HCT116 (cell line): ENCODE measurements around the gene SLC22A13. TPM values are rescaled to one million over a fixed set of nuclear protein-coding genes. Genes with fewer than 3 reads are reported as not detected.

Source experiments
- ATAC-seq: fragments of 200-7000 bp; cut with Tn5 transposase; 2 replicates; pipeline ENCODE4 v1.9.1; 2020; ENCODE audit warnings: mild to moderate bottlenecking, moderate library complexity
- BruUV-seq: library from RNA; stranded (reverse); fragments of 400-500 nt; replicated peaks from 2 replicates; lab custom pipeline; 2021; lab: Mats Ljungman, UMichigan
- CTCF ChIA-PET: fragments of 300-600 bp; sonication (Branson Sonifier 250); formaldehyde crosslinking; loops from one replicate; lab custom pipeline; 2021; ENCODE audit warnings: antibody characterized with exemption; lab: Charles Lee
- POLR2A ChIA-PET: fragments of 300-600, 350-600 bp; sonication (Branson Sonifier 250); formaldehyde crosslinking; loops from one replicate; lab custom pipeline; 2021; ENCODE audit warnings: antibody characterized with exemption; lab: Charles Lee
- RAD21 ChIA-PET, 2 experiments: fragments of 300-600 bp; sonication (Branson Sonifier 250); formaldehyde crosslinking; loops; one replicate each; lab custom pipeline; 2023; ENCODE audit warnings: low total read pairs in 2 of 2; ENCODE audit not compliant: uncharacterized antibody in 2 of 2, unreplicated experiment in 2 of 2, low non-redundant PET in 1 of 2; lab: Charles Lee
- DNase-seq: peaks from one replicate; pipeline ENCODE4 v3.0.0-alpha.2; 2010; ENCODE audit warnings: low read depth, low spot score
- H2AFZ ChIP-seq: fragments of 200-600 bp; shearing (Covaris generic), sonication (generic); 2 replicates; pipeline ENCODE4 v1.6.1; 2017; ENCODE audit warnings: low read depth, mixed run types, mixed read lengths, antibody characterized with exemption, low read length; ENCODE audit not compliant: poor library complexity, severe bottlenecking
- H3K27ac ChIP-seq: 2 replicates; pipeline ENCODE4 v1.5.1; 2012; ENCODE audit warnings: low read depth, low read length
- H3K27me3 ChIP-seq: fragments of 200-600 bp; sonication (generic); 2 replicates; pipeline ENCODE4 v1.6.1; 2016; ENCODE audit warnings: mixed run types, low read length, mixed read lengths; ENCODE audit not compliant: insufficient read depth
- H3K36me3 ChIP-seq, 2 experiments: fragments of 200-500 bp in 1 of 2; fragments of 200-600 bp in 1 of 2; sonication (Bioruptor generic) in 1 of 2; sonication (generic) in 1 of 2; 2 replicates each; pipeline versions ENCODE4 v1.5.1 to v1.6.1; 2014 to 2016; ENCODE audit warnings: low read length in 2 of 2, inconsistent platforms in 1 of 2, mixed read lengths in 1 of 2, mixed run types in 1 of 2; ENCODE audit not compliant: insufficient read depth in 2 of 2, control insufficient read depth in 1 of 2
- H3K4me1 ChIP-seq, 2 experiments: fragments of 200-600 bp in 1 of 2; sonication (generic) in 1 of 2; 2 replicates each; pipeline versions ENCODE4 v1.5.1 to v1.6.1; 2012 to 2017; ENCODE audit warnings: low read length in 2 of 2, inconsistent platforms in 1 of 2, mild to moderate bottlenecking in 1 of 2, mixed read lengths in 1 of 2, mixed run types in 1 of 2, moderate library complexity in 1 of 2; ENCODE audit not compliant: insufficient read depth in 2 of 2, control insufficient read depth in 1 of 2
- H3K4me2 ChIP-seq: fragments of 200-600 bp; sonication (generic); 2 replicates; pipeline ENCODE4 v1.6.1; 2017; ENCODE audit warnings: mixed run types, low read length, mixed read lengths
- H3K4me3 ChIP-seq, 2 experiments: fragments of 200-600 bp in 1 of 2; sonication (generic) in 1 of 2; replicated peaks in 1 of 2; 2 replicates each; pipeline ENCODE4 v1.5.1; 2011 to 2016; ENCODE audit warnings: low read length in 2 of 2, control low read depth in 1 of 2, low read depth in 1 of 2, mild to moderate bottlenecking in 1 of 2, mixed read lengths in 1 of 2, mixed run types in 1 of 2
- H3K79me2 ChIP-seq: fragments of 200-600 bp; sonication (generic); 2 replicates; pipeline ENCODE4 v1.6.1; 2017; ENCODE audit warnings: mild to moderate bottlenecking, mixed run types, low read length, moderate library complexity, mixed read lengths; ENCODE audit not compliant: insufficient read depth
- H3K9ac ChIP-seq: fragments of 200-600 bp; sonication (generic); 2 replicates; pipeline ENCODE4 v1.6.1; 2016; ENCODE audit warnings: low read length, mixed read lengths
- H3K9me2 ChIP-seq: fragments of 200-600 bp; sonication (generic), shearing (Covaris generic); 2 replicates; pipeline ENCODE4 v1.6.1; 2017; ENCODE audit warnings: mixed run types, mild to moderate bottlenecking, moderate library complexity; ENCODE audit not compliant: insufficient read depth
- H3K9me3 ChIP-seq, 2 experiments: fragments of 200-500 bp in 1 of 2; fragments of 200-600 bp in 1 of 2; sonication (Bioruptor generic) in 1 of 2; sonication (generic) in 1 of 2; 2 replicates each; pipeline ENCODE4 v1.6.1; 2014 to 2017; ENCODE audit warnings: low read length in 2 of 2, mixed read lengths in 2 of 2, inconsistent platforms in 1 of 2, low read depth in 1 of 2, mild to moderate bottlenecking in 1 of 2, mixed run types in 1 of 2, moderate library complexity in 1 of 2; ENCODE audit not compliant: control insufficient read depth in 1 of 2, insufficient read depth in 1 of 2
- H4K20me1 ChIP-seq: fragments of 200-600 bp; sonication (generic), shearing (Covaris generic); 2 replicates; pipeline ENCODE4 v1.6.1; 2017; ENCODE audit warnings: mixed run types, mild to moderate bottlenecking, moderate library complexity; ENCODE audit not compliant: insufficient read depth
- CBX3 ChIP-seq: IDR thresholded peaks from 2 replicates; pipeline ENCODE4 v1.6.1; 2012; ENCODE audit warnings: low read depth
- EGR1 ChIP-seq: IDR thresholded peaks from 2 replicates; pipeline ENCODE4 v1.6.1; 2012; ENCODE audit warnings: low read depth
- ELF1 ChIP-seq: IDR thresholded peaks from 2 replicates; pipeline ENCODE4 v1.6.1; 2012; ENCODE audit warnings: low read depth, borderline replicate concordance
- EZH2 ChIP-seq: fragments of 200-600 bp; sonication (generic); IDR thresholded peaks from 2 replicates; pipeline ENCODE4 v1.6.1; 2017; ENCODE audit warnings: antibody characterized with exemption, mixed run types
- POLR2AphosphoS5 ChIP-seq: IDR thresholded peaks from 2 replicates; pipeline ENCODE4 v1.6.1; 2011; ENCODE audit warnings: mild to moderate bottlenecking, low read depth, low read length, moderate library complexity
- RAD21 ChIP-seq: IDR thresholded peaks from 2 replicates; pipeline ENCODE4 v1.6.1; 2012; ENCODE audit warnings: low read depth, mild to moderate bottlenecking
- SP1 ChIP-seq: IDR thresholded peaks from 2 replicates; pipeline ENCODE4 v1.6.1; 2012; ENCODE audit warnings: low read depth
- ZBTB33 ChIP-seq: IDR thresholded peaks from 2 replicates; pipeline ENCODE4 v1.6.1; 2011; ENCODE audit warnings: mild to moderate bottlenecking, low read length, moderate library complexity; ENCODE audit not compliant: insufficient replicate concordance; ENCODE audit errors: extremely low read depth
- ZNF274 ChIP-seq: fragments of 200-500 bp; sonication (Bioruptor generic); IDR thresholded peaks from 2 replicates; pipeline ENCODE4 v1.6.1; 2014; ENCODE audit warnings: mild to moderate bottlenecking, low read depth, low read length, inconsistent platforms
- intact Hi-C: fragments of 100-400 bp; cut with micrococcal nuclease; formaldehyde crosslinking; loops from 2 replicates; pipeline ENCODE4 v1.10.0; 2022
- total RNA-seq: library from RNA; stranded (reverse); gene quantifications from one replicate; pipeline ENCODE4 v1.2.1, GENCODE V29; 2021; ENCODE audit not compliant: unreplicated experiment
- TF ChIP-seq, protein P1 (sequence below), 3 experiments: fragments of 200-600 bp in 1 of 3; sonication (generic) in 1 of 3; IDR thresholded peaks in 2 of 3; conservative IDR thresholded peaks in 1 of 3; 2 replicates each; pipeline ENCODE4 v1.5.1; 2012 to 2017; ENCODE audit warnings: low read depth in 2 of 3, low read length in 2 of 3, antibody characterized with exemption in 1 of 3, borderline replicate concordance in 1 of 3, control low read depth in 1 of 3, mild to moderate bottlenecking in 1 of 3, mixed read lengths in 1 of 3, mixed run types in 1 of 3, moderate library complexity in 1 of 3; ENCODE audit not compliant: insufficient read depth in 1 of 3
- TF ChIP-seq, protein P2 (sequence below): IDR thresholded peaks from 2 replicates; pipeline ENCODE4 v1.6.1; 2012

SLC22A13 gene
- total RNA-seq, 1 experiment from 2014 or later: 0.47 TPM

DNA sequence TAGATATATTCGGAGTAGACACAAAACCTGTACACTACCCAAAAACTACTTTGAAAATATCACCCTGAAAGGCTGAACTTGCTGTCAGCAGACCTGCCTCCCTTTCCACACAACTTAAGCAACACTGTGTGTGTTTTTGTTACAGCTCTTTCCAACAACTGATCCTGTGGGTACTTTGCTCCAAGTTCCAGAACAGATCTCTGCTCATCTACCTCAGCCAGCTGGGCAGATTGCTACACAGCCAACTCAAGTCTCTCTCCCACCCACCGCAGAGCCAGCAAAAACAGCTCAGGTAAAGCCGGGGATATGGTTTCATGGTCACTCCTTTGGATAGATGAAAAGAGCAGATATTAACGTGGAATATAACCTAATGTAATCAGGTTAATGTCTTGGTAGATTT, 19.7 kb upstream of the SLC22A13 start:
- CTCF ChIA-PET: no interaction called here
- BruUV-seq: no TSS peak
- Histone ChIP-seq H2AFZ (no peak overlapping the region), H3K9me3 (no peaks in the 10 kb centered on the region), H4K20me1 (no peaks in the 10 kb centered on the region; the same call in 1 of the 2 replicates), H3K36me3 (peaks cover 2 to 19% of the 10 kb centered on the region in 2 experiments; a peak in 3 of 4 replicates), H3K27me3 (no peaks in the 10 kb centered on the region), H3K4me3 (no peak overlapping the region), H3K79me2 (no peaks in the 10 kb centered on the region; the same call in 1 of the 2 replicates), H3K27ac (no peak overlapping the region), H3K4me2 (no peak overlapping the region), H3K9me2 (no peaks in the 10 kb centered on the region), H3K4me1 (no peaks in the 10 kb centered on the region; a peak in 1 of 4 replicates), H3K9ac (no peak overlapping the region)
- TF ChIP-seq ZBTB33 (no peak), EGR1 (no peak), ZNF274 (no peak), EZH2 (no peak), ELF1 (no peak), RAD21 (no peak), CBX3 (no peak), SP1 (no peak), POLR2AphosphoS5 (no peak)
- TF ChIP-seq, protein P1, sequence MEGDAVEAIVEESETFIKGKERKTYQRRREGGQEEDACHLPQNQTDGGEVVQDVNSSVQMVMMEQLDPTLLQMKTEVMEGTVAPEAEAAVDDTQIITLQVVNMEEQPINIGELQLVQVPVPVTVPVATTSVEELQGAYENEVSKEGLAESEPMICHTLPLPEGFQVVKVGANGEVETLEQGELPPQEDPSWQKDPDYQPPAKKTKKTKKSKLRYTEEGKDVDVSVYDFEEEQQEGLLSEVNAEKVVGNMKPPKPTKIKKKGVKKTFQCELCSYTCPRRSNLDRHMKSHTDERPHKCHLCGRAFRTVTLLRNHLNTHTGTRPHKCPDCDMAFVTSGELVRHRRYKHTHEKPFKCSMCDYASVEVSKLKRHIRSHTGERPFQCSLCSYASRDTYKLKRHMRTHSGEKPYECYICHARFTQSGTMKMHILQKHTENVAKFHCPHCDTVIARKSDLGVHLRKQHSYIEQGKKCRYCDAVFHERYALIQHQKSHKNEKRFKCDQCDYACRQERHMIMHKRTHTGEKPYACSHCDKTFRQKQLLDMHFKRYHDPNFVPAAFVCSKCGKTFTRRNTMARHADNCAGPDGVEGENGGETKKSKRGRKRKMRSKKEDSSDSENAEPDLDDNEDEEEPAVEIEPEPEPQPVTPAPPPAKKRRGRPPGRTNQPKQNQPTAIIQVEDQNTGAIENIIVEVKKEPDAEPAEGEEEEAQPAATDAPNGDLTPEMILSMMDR (IDR thresholded peaks at IDR 0.05 in 2 of 3, conservative IDR thresholded peaks at IDR 0.05 in 1 of 3; ENCODE audit: borderline replicate concordance in 1 of 3, insufficient read depth in 1 of 3, low read depth in 2 of 3, low read length in 2 of 3): no peak
- TF ChIP-seq, protein P2, sequence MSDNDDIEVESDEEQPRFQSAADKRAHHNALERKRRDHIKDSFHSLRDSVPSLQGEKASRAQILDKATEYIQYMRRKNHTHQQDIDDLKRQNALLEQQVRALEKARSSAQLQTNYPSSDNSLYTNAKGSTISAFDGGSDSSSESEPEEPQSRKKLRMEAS: no peak
- DNase-seq: no peak
- POLR2A ChIA-PET: no interaction called here
- intact Hi-C loops: loop anchor here (5.0 kb wide), 1 partner anchor 114 kb away; no protein-coding TSS in a partner anchor
- RAD21 ChIA-PET: no interaction called here
- no peak for ATAC-seq
